ENCODE measurements around the gene SOX9. TPM values are rescaled to one million over a fixed set of nuclear protein-coding genes. Genes with fewer than 3 reads are reported as not detected.
"Not testable (repeated sequence)": the region's sequence is repeated elsewhere in the genome, so short reads cannot be mapped to it uniquely, and the experiment has no call there.

SOX9 gene
- total RNA-seq, 1 experiment from 2014 or later: 82.5 TPM

DNA sequence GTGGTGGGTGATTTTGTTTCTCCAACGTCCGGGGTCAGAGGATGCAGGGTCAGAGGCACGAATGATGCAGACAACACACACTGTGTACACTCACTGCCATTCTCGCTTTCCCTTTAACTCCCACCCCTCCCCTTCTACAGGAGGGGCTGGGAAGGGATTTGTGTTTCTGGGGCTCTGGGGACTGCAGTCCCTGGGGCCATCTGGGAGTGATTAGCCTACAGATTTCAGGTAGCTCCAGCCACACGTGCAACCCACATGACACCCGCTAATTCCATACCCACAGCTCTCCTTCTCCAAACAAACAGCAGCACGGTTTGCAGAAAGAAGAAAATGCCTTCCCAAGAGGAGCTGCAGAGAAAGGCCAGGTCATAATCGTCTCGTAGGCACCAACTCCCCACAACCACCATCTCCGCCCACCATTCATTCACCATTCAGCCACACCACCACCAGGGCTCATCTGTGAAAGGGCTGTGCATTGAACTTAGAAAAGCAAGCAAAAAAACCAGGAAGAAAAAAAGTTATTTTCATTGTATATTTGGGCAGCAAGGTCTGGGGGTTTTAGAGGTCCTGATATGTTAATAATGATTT, 9.4 kb upstream of the SOX9 start:
- no peak for DNase-seq (ENCODE audit: low spot score)

DNA sequence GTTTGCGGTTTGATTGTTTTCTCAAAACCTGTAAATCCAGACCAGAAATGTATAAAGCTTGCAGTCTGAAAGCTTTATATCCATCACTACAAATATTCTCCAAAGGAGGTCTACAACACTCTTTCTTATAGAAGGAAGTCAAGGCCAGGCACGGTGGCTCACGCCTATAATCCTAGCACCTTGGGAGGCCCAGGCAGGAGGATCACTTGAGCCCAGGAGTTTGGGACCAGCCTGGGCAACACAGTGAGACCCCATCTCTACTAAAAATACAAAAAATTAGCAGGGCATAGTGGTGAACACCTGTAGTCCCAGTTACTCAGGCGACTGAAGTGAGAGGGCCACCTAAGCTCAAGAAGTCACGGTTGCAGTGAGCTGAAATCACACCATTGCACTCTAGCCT, 8.9 kb upstream of the SOX9 start:
- DNase-seq (ENCODE audit: low spot score): not testable (repeated sequence)

DNA sequence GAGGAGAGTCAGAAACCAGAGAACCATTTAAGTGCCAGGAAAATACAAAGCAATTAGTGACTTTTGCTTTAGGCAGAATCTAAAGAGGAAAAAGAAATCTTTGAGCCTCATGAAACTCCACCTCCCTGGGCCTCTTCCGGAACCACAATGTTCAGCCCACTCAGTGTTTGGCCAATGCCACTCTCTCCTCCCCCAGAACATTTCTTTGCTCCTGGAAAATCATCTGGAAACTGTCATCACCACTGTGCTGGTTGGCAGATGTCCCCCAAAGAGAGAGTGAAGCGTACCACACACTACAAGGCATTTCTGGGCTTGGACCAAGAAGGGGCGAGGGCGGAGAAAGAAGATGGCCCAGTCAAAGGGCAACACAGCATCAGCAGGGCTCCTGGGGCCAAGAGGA, 7.1 kb upstream of the SOX9 start:
- DNase-seq (ENCODE audit: low spot score): no peak

DNA sequence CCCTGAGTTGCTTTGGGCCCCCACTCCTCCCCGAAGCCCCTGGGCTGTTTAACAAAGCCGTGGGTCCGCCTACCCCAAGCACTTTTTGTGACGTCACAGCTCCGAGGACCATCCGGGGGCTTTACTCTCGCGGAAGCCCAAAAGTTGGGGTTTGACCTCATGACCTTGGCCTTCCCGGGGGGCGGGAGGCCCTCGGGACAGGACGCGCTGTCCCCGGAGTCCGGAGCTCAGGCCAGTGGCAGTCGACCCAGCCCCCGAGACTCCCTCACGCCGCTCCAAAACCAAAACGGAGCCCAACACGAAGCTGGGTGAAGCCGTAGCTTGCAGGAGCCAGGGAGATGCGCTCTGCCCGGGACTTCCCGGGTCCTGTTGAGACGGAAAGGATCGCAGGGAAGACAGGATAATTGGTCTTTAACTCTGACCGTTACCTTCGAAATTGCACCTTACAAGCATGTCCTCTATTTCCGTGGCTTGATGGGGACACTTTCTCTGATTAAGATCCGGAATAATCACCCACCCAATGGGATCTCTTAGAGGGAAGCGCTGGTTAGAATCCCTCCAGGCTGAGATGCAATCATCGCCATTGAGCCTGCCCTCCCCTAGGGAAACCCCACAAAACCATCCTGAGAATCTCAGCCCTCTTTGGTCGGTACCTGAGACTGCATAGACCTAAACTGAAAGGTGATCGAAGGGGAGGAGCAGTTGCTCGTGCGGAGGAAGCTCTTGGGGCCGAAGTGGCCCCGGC, 4.9 kb upstream of the SOX9 start:
- DNase-seq (ENCODE audit: low spot score): no peak

DNA sequence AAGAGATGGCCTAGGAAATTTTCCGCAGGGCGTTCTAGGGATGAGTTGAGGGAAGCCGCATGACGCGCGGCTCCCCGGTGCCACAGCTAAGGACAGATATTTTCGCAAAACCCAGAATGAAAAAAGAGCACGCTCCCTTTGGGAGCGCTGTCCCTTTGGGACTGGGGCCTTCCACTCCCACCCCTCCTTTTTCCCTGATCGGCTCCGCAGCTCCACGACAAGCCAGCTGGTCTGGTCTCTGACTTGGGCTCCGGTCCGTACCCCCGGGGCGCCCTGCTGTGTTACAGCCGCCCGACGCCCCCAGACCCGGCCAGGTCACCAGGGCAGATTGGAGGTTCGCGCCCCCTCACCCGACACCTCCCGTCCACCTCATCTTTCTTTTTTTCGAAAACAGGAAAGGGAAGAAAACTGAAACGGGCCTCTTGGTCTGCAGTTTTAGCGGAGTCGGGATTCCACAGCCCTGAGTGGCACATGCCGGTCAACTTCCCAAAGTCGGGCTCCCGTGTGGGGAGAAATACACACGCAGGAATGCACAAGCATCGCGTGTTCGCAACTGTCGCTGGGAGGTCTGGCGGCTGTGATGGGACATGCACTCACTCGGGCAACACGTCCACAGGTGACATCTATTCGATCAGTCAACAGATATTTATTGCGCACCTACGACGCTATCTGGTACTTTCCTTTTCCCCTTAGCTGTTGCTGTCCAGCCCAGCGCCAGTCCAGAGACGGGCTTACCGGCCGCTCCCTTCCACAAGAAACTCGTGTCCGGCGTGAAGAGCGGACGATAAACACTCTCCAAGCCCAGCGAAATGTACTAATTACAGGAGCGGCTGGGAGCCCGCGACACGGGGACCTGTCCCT, 3.9 kb upstream of the SOX9 start:
- no peak for DNase-seq (ENCODE audit: low spot score)

DNA sequence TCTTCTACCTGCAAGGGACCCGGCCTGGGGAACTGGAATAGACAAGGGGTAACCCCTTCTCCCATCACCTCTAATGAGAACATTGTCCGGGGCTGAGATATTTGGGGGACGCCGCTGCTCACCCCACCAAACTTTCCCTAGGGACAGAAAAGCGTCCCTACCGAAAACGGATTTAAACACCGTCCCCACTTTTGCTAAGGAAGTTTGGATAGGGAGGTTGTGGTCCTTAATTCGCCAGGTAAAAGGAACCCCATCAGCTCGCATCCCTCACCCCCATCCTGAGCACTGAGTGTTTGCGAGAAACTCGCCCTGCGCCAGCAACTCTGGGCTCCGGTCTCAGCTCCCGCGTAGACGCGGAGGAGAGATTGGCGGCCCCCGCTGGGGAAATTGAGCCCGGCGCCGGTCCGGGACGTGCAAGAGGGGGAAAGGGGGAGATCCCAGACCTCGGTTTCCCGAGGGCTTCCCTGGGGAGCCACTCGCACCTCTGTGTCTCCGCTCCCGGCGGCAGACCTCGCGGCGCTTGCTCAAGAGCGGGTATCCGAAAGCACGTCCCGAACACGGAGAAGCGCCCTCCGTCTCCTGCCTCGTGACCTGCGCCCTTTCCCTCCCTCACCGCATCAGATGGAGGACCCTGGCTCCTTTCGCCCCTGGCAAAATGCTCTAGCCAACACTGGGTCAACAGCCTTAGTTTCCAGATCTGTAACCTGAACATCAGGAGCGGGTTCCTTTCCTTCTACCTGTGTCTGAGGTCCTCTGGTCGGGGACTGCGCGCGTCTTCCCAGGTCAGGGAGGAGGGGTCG, 3.1 kb upstream of the SOX9 start:
- DNase-seq (ENCODE audit: low spot score): no peak

DNA sequence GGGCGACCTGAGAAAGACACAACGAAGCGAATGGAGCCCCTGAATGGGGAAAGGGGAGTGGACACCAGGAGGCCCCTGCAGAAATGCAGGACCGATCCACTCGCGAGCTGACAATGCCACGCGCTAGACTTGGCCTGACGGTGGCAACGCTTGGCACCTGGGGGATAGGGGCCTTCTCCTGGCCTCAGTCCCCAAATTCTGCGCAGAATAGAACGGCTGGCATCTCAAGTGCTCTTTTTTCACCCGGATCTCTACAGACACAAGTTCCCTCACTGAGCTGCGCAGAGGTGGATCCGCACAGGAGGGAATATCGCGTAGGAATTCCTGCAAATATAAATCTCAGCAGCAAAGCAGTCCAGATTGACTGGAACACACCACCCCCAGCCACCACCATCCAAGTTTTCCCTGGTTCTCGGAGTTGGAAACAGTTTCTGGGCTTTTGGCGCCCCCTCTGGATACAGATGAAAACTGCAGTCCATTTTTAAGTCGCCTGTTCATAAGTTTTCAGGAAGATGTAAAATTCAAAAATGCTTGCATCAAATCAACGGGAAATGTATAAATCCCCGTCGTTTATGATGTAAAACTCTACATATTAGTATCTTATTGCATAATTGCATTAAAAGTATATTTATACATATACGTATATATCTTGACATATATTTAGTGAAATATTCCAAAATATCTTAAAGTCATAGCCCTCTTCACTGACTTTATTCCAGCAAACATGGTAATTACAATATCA, 2.3 kb upstream of the SOX9 start:
- peak; percentile 86 for DNase-seq (ENCODE audit: low spot score)

DNA sequence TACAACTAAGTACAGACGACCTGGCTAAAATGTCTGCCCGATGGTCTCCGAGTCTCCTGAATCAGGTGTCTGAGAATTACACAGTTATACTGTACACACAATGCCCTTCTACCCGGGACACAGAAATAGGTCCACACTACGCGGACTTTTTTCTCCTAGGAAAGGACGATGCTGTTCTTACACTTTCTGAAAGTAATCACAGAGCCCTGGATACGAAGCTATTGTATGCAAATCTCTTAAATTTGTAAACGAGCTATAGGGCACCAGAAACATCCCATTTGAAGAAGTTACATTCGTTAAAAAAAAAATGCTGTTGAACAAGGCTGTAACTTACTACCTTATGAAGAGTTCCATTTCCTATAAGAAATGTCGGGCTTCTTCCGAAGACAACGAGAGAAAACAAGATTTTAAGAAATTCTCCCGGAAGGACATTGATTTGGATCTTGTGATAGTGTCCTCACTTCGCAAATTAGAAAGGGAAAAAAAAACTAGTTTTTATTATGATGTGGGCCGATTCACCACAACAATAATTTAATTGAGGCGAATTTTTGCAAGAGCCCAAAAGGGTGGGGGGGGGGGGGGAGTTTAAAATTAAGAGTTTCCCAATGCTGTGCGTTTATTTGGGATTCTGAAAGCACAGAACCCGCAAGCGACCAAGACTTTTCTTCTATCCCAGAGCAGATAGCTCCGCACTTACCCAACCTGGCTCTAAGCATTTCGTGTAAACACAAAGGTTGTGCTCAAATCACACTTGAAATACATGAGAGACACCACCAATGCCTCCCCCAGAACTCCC, 1.5 kb upstream of the SOX9 start:
- peak; percentile 28 for DNase-seq (ENCODE audit: low spot score)

DNA sequence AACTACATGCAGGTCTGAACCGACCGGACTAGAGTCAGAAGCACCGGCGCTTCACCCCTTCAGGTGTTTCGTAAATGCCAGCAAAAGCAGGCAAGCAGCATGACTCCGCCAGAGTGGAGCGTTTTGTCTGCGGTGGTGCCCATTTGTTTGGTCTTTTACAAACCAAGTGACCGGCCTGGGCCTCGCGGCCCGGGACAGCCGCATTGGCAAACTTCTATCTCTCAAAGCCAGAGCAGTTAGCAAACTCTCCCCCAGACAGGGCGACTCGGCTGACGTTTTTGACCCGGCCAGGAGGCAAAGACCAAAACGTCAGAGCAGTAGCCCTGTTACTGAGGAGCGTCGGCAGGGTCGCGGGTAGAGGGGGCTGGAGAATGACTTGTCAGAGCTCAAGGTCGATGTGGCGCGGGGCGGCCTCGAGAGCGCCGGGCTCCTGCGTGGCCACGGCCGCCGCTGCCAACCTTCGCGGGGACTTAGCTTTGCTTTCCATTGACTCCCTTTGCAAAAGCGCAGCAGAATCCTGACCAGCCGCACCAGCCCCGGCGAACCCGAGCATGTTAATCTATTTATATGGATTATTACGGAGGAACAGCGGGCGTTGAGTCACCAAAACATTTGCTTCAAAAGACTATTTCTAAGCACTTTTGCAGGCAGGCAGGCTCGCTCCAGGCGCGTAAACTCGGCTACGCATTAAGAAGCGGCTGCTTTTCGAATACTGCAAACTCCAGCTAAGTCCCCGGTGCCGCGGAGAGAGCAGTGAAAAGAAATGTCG, 763 bp upstream of the SOX9 start:
- DNase-seq (ENCODE audit: low spot score): peak; percentile 67

DNA sequence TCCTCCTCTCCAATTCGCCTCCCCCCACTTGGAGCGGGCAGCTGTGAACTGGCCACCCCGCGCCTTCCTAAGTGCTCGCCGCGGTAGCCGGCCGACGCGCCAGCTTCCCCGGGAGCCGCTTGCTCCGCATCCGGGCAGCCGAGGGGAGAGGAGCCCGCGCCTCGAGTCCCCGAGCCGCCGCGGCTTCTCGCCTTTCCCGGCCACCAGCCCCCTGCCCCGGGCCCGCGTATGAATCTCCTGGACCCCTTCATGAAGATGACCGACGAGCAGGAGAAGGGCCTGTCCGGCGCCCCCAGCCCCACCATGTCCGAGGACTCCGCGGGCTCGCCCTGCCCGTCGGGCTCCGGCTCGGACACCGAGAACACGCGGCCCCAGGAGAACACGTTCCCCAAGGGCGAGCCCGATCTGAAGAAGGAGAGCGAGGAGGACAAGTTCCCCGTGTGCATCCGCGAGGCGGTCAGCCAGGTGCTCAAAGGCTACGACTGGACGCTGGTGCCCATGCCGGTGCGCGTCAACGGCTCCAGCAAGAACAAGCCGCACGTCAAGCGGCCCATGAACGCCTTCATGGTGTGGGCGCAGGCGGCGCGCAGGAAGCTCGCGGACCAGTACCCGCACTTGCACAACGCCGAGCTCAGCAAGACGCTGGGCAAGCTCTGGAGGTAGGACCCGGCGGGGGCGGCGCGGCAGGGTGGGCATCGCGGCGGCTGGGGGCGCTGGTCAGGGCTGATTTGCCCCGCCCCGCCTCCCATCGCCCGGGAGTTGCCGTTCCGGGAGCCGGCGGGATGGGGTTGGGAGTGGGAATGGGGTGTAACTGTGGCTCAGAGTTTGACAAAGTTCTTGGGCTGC, 567 bp downstream of the SOX9 start:
- DNase-seq (ENCODE audit: low spot score): peak; percentile 35

DNA sequence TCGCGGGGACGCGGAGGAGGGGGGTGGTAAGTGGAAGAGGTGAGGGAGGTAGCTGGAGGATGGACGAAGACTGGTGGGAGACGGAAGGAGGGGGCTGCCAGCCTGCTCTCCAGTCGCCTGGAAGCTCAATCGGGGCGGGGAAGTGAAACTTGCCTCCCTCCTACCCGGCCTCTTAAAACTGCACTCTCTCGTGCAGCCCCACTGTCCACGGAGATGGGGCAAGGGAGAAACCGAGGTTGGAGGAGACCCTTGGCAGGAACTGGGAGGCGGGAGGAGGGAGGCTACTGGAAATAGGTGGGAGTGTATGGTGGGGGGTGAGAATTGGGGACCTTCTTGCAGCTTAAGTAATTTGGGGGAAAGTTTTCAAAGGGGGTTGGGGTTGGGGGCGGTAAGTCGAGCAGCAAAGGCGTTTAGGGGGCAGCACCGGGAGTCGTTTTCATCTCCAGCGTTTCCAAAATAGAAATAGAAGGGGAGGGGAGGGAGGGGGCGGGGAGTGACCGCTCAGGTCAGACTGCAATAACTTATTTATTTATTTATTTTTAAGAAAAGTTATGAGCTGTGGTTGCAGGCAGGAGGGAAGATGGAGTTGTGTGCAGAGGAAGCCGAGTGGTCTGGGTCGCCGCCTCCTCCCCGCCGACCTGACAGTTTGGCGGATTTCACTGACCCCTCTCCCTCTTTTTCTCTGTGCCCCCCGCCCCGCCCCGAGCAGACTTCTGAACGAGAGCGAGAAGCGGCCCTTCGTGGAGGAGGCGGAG, 1.4 kb downstream of the SOX9 start:
- peak; percentile 35 for DNase-seq (ENCODE audit: low spot score)

DNA sequence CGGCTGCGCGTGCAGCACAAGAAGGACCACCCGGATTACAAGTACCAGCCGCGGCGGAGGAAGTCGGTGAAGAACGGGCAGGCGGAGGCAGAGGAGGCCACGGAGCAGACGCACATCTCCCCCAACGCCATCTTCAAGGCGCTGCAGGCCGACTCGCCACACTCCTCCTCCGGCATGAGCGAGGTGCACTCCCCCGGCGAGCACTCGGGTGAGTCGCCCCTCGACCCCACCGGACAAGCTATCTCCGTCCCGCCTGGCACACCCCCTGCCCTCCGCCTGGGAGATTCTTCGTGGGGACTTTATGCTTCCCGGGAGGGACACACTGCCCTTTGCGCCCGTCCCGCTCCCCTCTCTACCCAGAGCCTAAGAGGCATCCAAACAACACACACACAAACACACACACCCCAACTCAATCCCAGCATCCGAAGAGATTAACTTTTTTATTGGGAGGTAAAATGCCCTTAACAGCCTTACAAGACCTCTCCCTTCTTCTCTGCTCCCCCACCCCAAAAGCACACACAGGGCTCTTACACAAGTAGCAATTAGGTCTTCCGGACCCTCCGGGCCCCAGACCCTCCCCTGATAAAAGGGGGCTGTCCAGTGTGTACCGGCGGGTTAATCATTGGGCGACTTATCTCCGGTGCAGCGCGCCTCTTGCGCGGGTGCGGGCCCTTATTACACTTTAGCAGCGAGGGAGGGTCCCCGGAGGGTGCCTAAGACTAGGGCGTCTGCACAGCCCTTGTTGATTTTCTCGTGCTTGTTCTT, 2.1 kb downstream of the SOX9 start:
- DNase-seq (ENCODE audit: low spot score): peak; percentile 44

DNA sequence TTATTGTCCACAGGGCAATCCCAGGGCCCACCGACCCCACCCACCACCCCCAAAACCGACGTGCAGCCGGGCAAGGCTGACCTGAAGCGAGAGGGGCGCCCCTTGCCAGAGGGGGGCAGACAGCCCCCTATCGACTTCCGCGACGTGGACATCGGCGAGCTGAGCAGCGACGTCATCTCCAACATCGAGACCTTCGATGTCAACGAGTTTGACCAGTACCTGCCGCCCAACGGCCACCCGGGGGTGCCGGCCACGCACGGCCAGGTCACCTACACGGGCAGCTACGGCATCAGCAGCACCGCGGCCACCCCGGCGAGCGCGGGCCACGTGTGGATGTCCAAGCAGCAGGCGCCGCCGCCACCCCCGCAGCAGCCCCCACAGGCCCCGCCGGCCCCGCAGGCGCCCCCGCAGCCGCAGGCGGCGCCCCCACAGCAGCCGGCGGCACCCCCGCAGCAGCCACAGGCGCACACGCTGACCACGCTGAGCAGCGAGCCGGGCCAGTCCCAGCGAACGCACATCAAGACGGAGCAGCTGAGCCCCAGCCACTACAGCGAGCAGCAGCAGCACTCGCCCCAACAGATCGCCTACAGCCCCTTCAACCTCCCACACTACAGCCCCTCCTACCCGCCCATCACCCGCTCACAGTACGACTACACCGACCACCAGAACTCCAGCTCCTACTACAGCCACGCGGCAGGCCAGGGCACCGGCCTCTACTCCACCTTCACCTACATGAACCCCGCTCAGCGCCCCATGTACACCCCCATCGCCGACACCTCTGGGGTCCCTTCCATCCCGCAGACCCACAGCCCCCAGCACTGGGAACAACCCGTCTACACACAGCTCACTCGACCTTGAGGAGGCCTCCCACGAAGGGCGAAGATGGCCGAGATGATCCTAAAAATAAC, 3.0 kb downstream of the SOX9 start:
- DNase-seq (ENCODE audit: low spot score): peak; percentile 26

DNA sequence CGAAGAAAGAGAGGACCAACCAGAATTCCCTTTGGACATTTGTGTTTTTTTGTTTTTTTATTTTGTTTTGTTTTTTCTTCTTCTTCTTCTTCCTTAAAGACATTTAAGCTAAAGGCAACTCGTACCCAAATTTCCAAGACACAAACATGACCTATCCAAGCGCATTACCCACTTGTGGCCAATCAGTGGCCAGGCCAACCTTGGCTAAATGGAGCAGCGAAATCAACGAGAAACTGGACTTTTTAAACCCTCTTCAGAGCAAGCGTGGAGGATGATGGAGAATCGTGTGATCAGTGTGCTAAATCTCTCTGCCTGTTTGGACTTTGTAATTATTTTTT, 3.6 kb downstream of the SOX9 start:
- DNase-seq (ENCODE audit: low spot score): peak; percentile 41

DNA sequence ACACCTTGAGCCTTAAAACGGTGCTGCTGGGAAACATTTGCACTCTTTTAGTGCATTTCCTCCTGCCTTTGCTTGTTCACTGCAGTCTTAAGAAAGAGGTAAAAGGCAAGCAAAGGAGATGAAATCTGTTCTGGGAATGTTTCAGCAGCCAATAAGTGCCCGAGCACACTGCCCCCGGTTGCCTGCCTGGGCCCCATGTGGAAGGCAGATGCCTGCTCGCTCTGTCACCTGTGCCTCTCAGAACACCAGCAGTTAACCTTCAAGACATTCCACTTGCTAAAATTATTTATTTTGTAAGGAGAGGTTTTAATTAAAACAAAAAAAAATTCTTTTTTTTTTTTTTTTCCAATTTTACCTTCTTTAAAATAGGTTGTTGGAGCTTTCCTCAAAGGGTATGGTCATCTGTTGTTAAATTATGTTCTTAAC, 4.4 kb downstream of the SOX9 start:
- DNase-seq (ENCODE audit: low spot score): peak; percentile 22

DNA sequence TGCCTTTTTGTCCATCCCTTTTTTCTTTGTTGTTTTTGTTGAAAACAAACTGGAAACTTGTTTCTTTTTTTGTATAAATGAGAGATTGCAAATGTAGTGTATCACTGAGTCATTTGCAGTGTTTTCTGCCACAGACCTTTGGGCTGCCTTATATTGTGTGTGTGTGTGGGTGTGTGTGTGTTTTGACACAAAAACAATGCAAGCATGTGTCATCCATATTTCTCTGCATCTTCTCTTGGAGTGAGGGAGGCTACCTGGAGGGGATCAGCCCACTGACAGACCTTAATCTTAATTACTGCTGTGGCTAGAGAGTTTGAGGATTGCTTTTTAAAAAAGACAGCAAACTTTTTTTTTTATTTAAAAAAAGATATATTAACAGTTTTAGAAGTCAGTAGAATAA, 4.9 kb downstream of the SOX9 start:
- DNase-seq (ENCODE audit: low spot score): no peak

Measured in HT-29 (cell line).